Endometrial microvascular endothelial cells (primary cell): Measurements from ENCODE around the gene TMEM215. TPM values are rescaled to one million over a fixed set of nuclear protein-coding genes. Genes with fewer than 3 reads are reported as not detected.

Experiments
- in situ Hi-C: cut with HindIII; loops from 2 replicates; pipeline ENCODE4 v1.10.0; 2017; ENCODE audit warnings: low sequenced_read_pairs, low pct_unique_long_range_greater_than_20kb; ENCODE audit errors: inconsistent ontology term
- total RNA-seq: library from RNA; depleted of rRNA; stranded (reverse); fragments of >200 nt; gene quantifications from one replicate; pipeline ENCODE4 v1.2.3, GENCODE V29; 2015; ENCODE audit errors: inconsistent ontology term

The TMEM215 gene
- total RNA-seq, 1 donor from 2014 or later: not detected

DNA sequence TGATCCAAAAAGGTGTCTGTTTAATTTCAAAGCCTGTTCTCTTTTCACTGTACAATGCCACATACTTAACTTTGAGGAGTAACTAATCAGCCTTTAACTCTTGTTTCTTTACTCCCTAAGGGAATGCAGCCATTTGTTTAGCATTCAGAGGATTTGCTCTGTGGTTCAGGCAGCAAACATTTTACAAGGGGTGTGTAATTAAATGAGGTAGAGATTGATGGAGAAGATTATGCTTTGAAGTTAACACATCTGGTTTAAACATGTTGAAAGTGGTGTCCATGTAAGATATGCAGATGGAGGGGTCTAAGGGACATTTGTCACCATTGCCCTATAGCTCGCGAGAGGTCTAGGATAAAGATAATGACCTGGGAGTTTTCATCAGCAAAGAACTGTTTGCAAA is 41.9 kb downstream of the TMEM215 start:
- in situ Hi-C loops: no loop called here

DNA sequence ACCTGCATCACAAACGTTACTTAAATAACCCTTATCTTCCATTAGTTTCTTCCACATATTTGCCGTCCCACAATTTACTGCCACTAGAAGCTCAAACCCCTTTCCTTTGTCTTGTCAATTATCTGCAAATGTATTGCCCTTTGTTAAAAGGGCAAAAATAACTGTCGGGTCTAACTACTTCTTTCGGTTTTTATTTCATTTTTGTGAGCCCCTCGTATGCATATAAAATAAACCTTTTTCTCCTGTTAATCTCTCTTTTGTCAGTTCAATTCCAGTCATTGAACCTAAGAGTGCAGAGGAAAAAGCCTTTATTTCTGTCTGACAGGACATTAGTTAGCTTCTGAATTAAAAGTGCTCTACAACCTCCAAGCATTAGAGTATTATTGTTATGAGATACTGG is 45.5 kb downstream of the TMEM215 start:
- in situ Hi-C loops: no loop called here

DNA sequence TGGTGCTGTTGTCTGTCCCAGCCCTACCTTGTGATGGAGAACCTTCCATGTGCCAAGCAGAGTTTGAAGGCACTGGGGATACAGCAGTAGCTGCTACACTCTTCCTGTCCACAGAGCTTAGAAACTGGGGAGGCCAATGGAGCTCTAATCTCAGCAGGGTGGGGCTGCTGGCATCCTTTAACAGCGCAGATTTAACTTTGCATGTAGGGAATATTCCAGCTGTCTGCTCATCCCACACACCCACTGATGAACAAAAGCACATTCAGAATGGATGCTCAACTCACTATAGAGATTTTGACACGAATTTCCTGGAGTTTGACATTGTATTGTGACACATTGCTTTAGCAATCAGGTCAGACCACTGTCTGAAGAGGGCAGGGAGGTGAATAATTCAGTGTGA is 49.0 kb downstream of the TMEM215 start:
- in situ Hi-C loops: no loop called here

Other genes with a start within 250 kb of the TMEM215 start
- 3.4 TPM for gene SMIM27, start 231.2 kb upstream of the TMEM215 start, total RNA-seq
- gene TOPORS, start 231.0 kb upstream of the TMEM215 start, total RNA-seq: 16.5 TPM
- 86.0 TPM for gene NDUFB6, start 210.4 kb upstream of the TMEM215 start, total RNA-seq
- not detected for gene TAF1L, start 147.9 kb upstream of the TMEM215 start, total RNA-seq
- 30.9 TPM for gene APTX, start 218.1 kb downstream of the TMEM215 start, total RNA-seq
- 207 TPM for gene DNAJA1, start 241.7 kb downstream of the TMEM215 start, total RNA-seq